B cell (primary cell): Measurements from ENCODE around the gene ETV2. TPM values are rescaled to one million over a fixed set of nuclear protein-coding genes. Genes with fewer than 3 reads are reported as not detected.

Experiments used
- ATAC-seq: fragments of 200-7000 bp; cut with Tn5 transposase; one replicate; pipeline ENCODE4 v1.10.0; 2021; ENCODE audit warnings: low read depth, mild to moderate bottlenecking, moderate number of reproducible peaks, moderate library complexity
- CTCF ChIA-PET: fragments of 350-600 bp; sonication (Branson Sonifier 250); formaldehyde crosslinking; loops from one replicate; lab custom pipeline; 2021; ENCODE audit warnings: antibody characterized with exemption, inconsistent platforms; lab: Charles Lee
- POLR2A ChIA-PET: fragments of 350-600 bp; sonication (Branson Sonifier 250); formaldehyde crosslinking; loops from one replicate; lab custom pipeline; 2021; ENCODE audit warnings: antibody characterized with exemption; lab: Charles Lee
- DNase-seq: peaks from one replicate; pipeline ENCODE4 v3.0.0; 2013
- H2AFZ ChIP-seq: 2 replicates; pipeline ENCODE4 v1.6.1; 2012; ENCODE audit warnings: mild to moderate bottlenecking, low read depth, low read length; ENCODE audit not compliant: insufficient read depth, poor library complexity, severe bottlenecking
- H3K27ac ChIP-seq, 2 donors: 1 replicate in 1 of 2; 2 replicates in 1 of 2; pipeline ENCODE4 v1.5.1; 2012 to 2013; ENCODE audit warnings: low read length in 2 of 2, mild to moderate bottlenecking in 2 of 2, moderate library complexity in 1 of 2
- H3K27me3 ChIP-seq, 4 experiments: fragments of 200-600 bp in 1 of 4; sonication (generic) in 1 of 4; replicated peaks in 1 of 4; 1 replicate in 2 of 4; 2 replicates in 2 of 4; pipeline versions ENCODE4 v1.6.1 to v1.7.0; 2013 to 2016; ENCODE audit warnings: low read length in 3 of 4, mild to moderate bottlenecking in 2 of 4, mixed read lengths in 1 of 4, moderate library complexity in 1 of 4; ENCODE audit not compliant: insufficient read depth in 4 of 4, control insufficient read depth in 3 of 4; ENCODE audit errors: control extremely low read depth in 1 of 4
- H3K36me3 ChIP-seq, 2 experiments: replicated peaks in 1 of 2; 1 replicate in 1 of 2; 2 replicates in 1 of 2; pipeline versions ENCODE4 v1.6.1 to v1.7.1; 2013; ENCODE audit warnings: low read length in 1 of 2; ENCODE audit not compliant: insufficient read depth in 2 of 2, control insufficient read depth in 1 of 2; ENCODE audit errors: control extremely low read depth in 1 of 2, extremely low read depth in 1 of 2
- H3K4me1 ChIP-seq, 2 donors: fragments of 200-600 bp in 1 of 2; sonication (generic) in 1 of 2; 1 replicate in 1 of 2; 2 replicates in 1 of 2; pipeline versions ENCODE4 v1.5.1 to v1.6.1; 2013 to 2017; ENCODE audit warnings: low read length in 2 of 2; ENCODE audit not compliant: control insufficient read depth in 2 of 2, insufficient read depth in 2 of 2
- H3K4me2 ChIP-seq: replicated peaks from 2 replicates; pipeline ENCODE3; 2012; ENCODE audit warnings: mild to moderate bottlenecking, low read depth, low read length; ENCODE audit not compliant: poor library complexity, severe bottlenecking
- H3K4me3 ChIP-seq, 5 experiments: fragments of 200-600 bp in 1 of 5; sonication (generic) in 1 of 5; 1 replicate in 3 of 5; 2 replicates in 2 of 5; pipeline versions ENCODE4 v1.5.1 to v1.7.0; 2011 to 2016; ENCODE audit warnings: low read length in 4 of 5, mild to moderate bottlenecking in 4 of 5, low read depth in 2 of 5, control low read depth in 1 of 5, moderate library complexity in 1 of 5; ENCODE audit not compliant: insufficient read depth in 1 of 5; ENCODE audit errors: control extremely low read depth in 1 of 5, extremely low read depth in 1 of 5
- H3K79me2 ChIP-seq: fragments of 200-600 bp; sonication (generic); one replicate; pipeline ENCODE4 v1.6.0; 2016; ENCODE audit warnings: low read length; ENCODE audit not compliant: control insufficient read depth, insufficient read depth
- H3K9ac ChIP-seq: fragments of 200-600 bp; sonication (generic); 2 replicates; pipeline ENCODE4 v1.6.1; 2017; ENCODE audit warnings: mild to moderate bottlenecking, low read length, moderate library complexity
- H3K9me3 ChIP-seq, 3 donors: one replicate each; pipeline versions ENCODE4 v1.6.1 to v1.7.1; 2013; ENCODE audit warnings: low read length in 2 of 3; ENCODE audit not compliant: control insufficient read depth in 2 of 3, insufficient read depth in 1 of 3; ENCODE audit errors: control extremely low read depth in 1 of 3
- H4K20me1 ChIP-seq: 2 replicates; pipeline ENCODE4 v1.6.0; 2012; ENCODE audit warnings: mild to moderate bottlenecking, low read length; ENCODE audit not compliant: insufficient read depth, control insufficient read depth, poor library complexity, severe bottlenecking
- H3K27ac Mint-ChIP-seq: one replicate; pipeline ENCODE4 v1.8.0; 2021; ENCODE audit warnings: mixed read lengths
- H3K27me3 Mint-ChIP-seq: one replicate; pipeline ENCODE4 v1.8.0; 2021; ENCODE audit warnings: mixed read lengths
- H3K4me1 Mint-ChIP-seq: one replicate; pipeline ENCODE4 v1.8.0; 2021; ENCODE audit warnings: mixed read lengths
- H3K4me3 Mint-ChIP-seq: one replicate; pipeline ENCODE4 v1.8.0; 2021; ENCODE audit warnings: mixed read lengths
- H3K9me3 Mint-ChIP-seq: one replicate; pipeline ENCODE4 v1.8.0; 2022; ENCODE audit warnings: mixed read lengths; ENCODE audit not compliant: insufficient read depth
- EZH2 ChIP-seq: IDR thresholded peaks from 2 replicates; pipeline ENCODE4 v1.6.1; 2012; ENCODE audit warnings: borderline replicate concordance, low read depth, mild to moderate bottlenecking, moderate library complexity, low read length; ENCODE audit not compliant: insufficient read depth, poor library complexity, severe bottlenecking
- WGBS: methylation state at CpG from one replicate; pipeline ENCODE4 v1.1.5; 2013; ENCODE audit warnings: missing lambda C conversion rate; ENCODE audit not compliant: insufficient coverage; 5-methylcytosine and 5-hydroxymethylcytosine counted together
- intact Hi-C: fragments of 100-400 bp; cut with micrococcal nuclease; formaldehyde crosslinking; loops from one replicate; pipeline ENCODE4 v1.10.0; 2022
- polyA plus RNA-seq: library from polyadenylated mRNA; depleted of rRNA; stranded (reverse); fragments of >200 nt; gene quantifications from 2 replicates; pipeline ENCODE4 v1.2.3, GENCODE V29; 2012
- total RNA-seq, 2 donors: library from RNA; stranded (reverse); fragments of 120-200 nt in 1 of 2; gene quantifications; 1 replicate in 1 of 2; 2 replicates in 1 of 2; pipeline versions ENCODE4 v1.2.3 to v1.2.4, GENCODE V29; 2013 to 2022
- TF ChIP-seq, protein P1 (sequence below): fragments of 200-600 bp; IDR thresholded peaks from one replicate; pipeline ENCODE4 v1.8.0; 2022; ENCODE audit warnings: antibody characterized with exemption, mild to moderate bottlenecking

Gene ETV2
- total and polyA plus RNA-seq, 2 donors (not counting 1 experiment from before 2014, with no cell fraction given): 0.42 to 0.49 TPM

DNA sequence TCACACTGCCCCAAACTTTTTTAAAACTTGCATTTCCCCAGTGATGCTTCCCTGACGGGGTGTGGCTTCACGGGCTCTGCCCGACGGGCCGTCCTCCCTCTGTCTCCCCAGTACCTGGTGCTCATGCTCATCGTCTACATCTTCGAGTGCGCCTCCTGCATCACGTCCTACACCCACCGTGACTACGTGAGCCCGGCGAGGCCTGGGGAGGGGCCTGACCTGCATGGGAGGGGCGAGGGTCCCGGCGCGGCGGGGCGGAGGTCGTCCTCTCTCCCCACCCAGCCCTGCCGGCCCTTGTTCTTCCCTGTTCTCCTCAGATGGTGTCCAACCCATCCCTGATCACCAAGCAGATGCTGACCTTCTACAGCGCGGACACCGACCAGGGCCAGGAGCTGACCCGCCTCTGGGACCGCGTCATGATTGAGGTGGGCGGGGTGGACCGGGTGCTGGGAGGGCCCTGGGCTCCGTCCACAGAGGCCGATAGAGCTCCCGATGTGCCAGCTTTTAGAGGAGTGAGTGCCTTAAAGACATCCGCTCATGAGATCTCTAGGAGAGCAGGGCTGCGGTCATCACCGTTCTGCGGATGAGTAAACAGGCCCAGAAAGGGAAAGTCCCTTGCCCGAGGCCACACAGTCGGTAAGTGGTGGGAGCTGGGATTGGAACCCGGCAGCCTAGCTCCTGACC is 31.7 kb downstream of the ETV2 start:
- H3K79me2 ChIP-seq: no peaks in the 10 kb centered on the region
- peaks cover 0 to 11% (median 0%) of the 10 kb centered on the region in 3 donors for H3K9me3 ChIP-seq
- ATAC-seq: peak; percentile 66
- no peak for TF ChIP-seq EZH2
- TF ChIP-seq, protein P1, sequence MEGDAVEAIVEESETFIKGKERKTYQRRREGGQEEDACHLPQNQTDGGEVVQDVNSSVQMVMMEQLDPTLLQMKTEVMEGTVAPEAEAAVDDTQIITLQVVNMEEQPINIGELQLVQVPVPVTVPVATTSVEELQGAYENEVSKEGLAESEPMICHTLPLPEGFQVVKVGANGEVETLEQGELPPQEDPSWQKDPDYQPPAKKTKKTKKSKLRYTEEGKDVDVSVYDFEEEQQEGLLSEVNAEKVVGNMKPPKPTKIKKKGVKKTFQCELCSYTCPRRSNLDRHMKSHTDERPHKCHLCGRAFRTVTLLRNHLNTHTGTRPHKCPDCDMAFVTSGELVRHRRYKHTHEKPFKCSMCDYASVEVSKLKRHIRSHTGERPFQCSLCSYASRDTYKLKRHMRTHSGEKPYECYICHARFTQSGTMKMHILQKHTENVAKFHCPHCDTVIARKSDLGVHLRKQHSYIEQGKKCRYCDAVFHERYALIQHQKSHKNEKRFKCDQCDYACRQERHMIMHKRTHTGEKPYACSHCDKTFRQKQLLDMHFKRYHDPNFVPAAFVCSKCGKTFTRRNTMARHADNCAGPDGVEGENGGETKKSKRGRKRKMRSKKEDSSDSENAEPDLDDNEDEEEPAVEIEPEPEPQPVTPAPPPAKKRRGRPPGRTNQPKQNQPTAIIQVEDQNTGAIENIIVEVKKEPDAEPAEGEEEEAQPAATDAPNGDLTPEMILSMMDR: no peak
- intact Hi-C loops: no loop called here
- POLR2A ChIA-PET: no interaction called here
- peak overlapping the region; percentile 55 for H3K9ac ChIP-seq
- 6% methylated on average over 36 of the region's 39 CpGs for WGBS
- peaks cover 7% of the 10 kb centered on the region for H3K4me1 Mint-ChIP-seq
- no peak overlapping the region for H3K27ac ChIP-seq
- H3K27me3 ChIP-seq: peaks cover 0 to 37% (median 13%) of the 10 kb centered on the region in 4 experiments
- CTCF ChIA-PET: interaction anchor here (0.8 kb wide), 1 partner anchor 25 kb away, joined by 3 read pairs; the partner anchor contains the start of gene COX6B1
- H2AFZ ChIP-seq: peak overlapping the region; percentile 85
- H3K4me3 Mint-ChIP-seq: peak overlapping the region; percentile 81
- peaks cover 8 to 9% of the 10 kb centered on the region in 2 donors for H3K4me1 ChIP-seq
- peaks cover 30% of the 10 kb centered on the region for H3K27me3 Mint-ChIP-seq
- H4K20me1 ChIP-seq: no peaks in the 10 kb centered on the region
- no peaks in the 10 kb centered on the region for H3K36me3 ChIP-seq
- H3K4me3 ChIP-seq: peak overlapping the region in 4 of 5 experiments; percentile 38 to 63 (median 44)
- H3K27ac Mint-ChIP-seq: no peak overlapping the region
- no peaks in the 10 kb centered on the region for H3K9me3 Mint-ChIP-seq
- H3K4me2 ChIP-seq: peak overlapping the region; percentile 78
- peak; percentile 39 for DNase-seq

DNA sequence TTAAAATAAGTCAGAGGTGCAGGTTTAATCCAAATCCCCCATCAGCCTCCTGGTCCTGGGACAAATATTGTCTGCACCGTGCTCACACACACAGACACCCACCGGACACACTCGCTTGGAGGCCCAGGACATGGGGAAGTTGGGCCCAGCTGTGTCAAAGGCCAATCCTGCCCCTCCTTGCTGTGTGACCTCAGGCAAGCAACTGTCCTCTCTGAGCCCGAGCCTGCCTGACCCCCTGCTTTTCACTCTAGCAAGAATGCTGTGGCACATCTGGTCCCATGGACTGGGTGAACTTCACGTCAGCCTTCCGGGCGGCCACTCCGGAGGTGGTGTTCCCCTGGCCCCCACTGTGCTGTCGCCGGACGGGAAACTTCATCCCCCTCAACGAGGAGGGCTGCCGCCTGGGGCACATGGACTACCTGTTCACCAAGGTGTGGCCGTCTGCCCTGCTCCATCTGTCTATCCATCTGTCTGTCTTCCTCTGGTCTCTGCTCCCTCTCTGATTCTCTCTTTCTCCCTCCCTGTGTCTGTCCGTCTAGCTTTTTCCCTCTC is 34.1 kb downstream of the ETV2 start:
- Histone ChIP-seq H3K79me2 (no peaks in the 10 kb centered on the region), H3K27me3 (peaks cover 0 to 28% (median 11%) of the 10 kb centered on the region in 4 experiments), H3K4me1 (peaks cover 8 to 9% of the 10 kb centered on the region in 2 donors), H4K20me1 (no peaks in the 10 kb centered on the region), H3K4me2 (no peak overlapping the region), H3K4me3 (no peak overlapping the region), H3K27ac (no peak overlapping the region), H2AFZ (no peak overlapping the region), H3K36me3 (no peaks in the 10 kb centered on the region), H3K9me3 (peaks cover 0 to 11% (median 0%) of the 10 kb centered on the region in 3 donors), H3K9ac (no peak overlapping the region)
- 84% methylated on average over 15 of the region's 15 CpGs for WGBS
- H3K27me3 Mint-ChIP-seq: peaks cover 23% of the 10 kb centered on the region
- ChIA-PET CTCF (interaction anchor here (0.6 kb wide), 1 partner anchor 309 kb away, joined by 3 read pairs; no protein-coding TSS in a partner anchor), POLR2A (no interaction called here)
- H3K4me1 Mint-ChIP-seq: peaks cover 7% of the 10 kb centered on the region
- TF ChIP-seq EZH2: no peak
- TF ChIP-seq, protein P1: no peak
- DNase-seq (no peak), ATAC-seq (no peak)
- no peak overlapping the region for H3K4me3 Mint-ChIP-seq
- no peaks in the 10 kb centered on the region for H3K9me3 Mint-ChIP-seq
- intact Hi-C loops: no loop called here
- no peak overlapping the region for H3K27ac Mint-ChIP-seq
